ENCODE results near the gene C1QTNF6.

GRCh38 chr22:37164505-37164887, 23.6 kb downstream of the C1QTNF6 start:
- no peak for TF ChIP-seq EGR1 (IDR thresholded peaks at IDR 0.05; ENCODE audit: borderline replicate concordance, low read depth, low read length)
- TF ChIP-seq JUND (IDR thresholded peaks at IDR 0.05; ENCODE audit: low read length): no peak
- no peak for TF ChIP-seq CTCF (IDR thresholded peaks at IDR 0.05; ENCODE audit: control extremely low read depth in 1 of 3, insufficient read depth in 1 of 3, low read depth in 1 of 3, low read length in 3 of 3)
- no peak for TF ChIP-seq POLR2AphosphoS5 (IDR thresholded peaks at IDR 0.05; ENCODE audit: low read depth, low read length)
- no peak for TF ChIP-seq EZH2 (IDR thresholded peaks at IDR 0.05; ENCODE audit: low read depth, low read length, severe bottlenecking)

Data from H1 (cell line).